ENCODE measurements around the gene ZNF606. TPM values are rescaled to one million over a fixed set of nuclear protein-coding genes. Genes with fewer than 3 reads are reported as not detected.

Gene ZNF606
- total RNA-seq, 1 donor from 2014 or later = 45.4 TPM

- no peak overlapping the region for H3K4me3 Mint-ChIP-seq
- H3K9me3 Mint-ChIP-seq = peaks cover 30% of the 10 kb centered on the region
- H3K27me3 Mint-ChIP-seq (ENCODE audit: low read depth) = peaks cover 2% of the 10 kb centered on the region
- DNase-seq (ENCODE audit: low spot score in 2 of 2, unreplicated experiment in 2 of 2) = no peak
- peaks cover 16% of the 10 kb centered on the region for H3K36me3 Mint-ChIP-seq
- H3K27ac Mint-ChIP-seq = no peak overlapping the region
- TF ChIP-seq CTCF (IDR thresholded peaks at IDR 0.05; ENCODE audit: unreplicated experiment) = no peak
- H3K4me1 Mint-ChIP-seq = peaks cover 2% of the 10 kb centered on the region
Measured at GRCh38 chr19:58037927-58038687, 35.5 kb upstream of the ZNF606 start.

GRCh38 chr19:58035863-58036262 is 33.2 kb upstream of the ZNF606 start:
- Mint-ChIP-seq H3K9me3 (peaks cover 19% of the 10 kb centered on the region), H3K36me3 (peaks cover 16% of the 10 kb centered on the region), H3K4me3 (peak overlapping the region; percentile 69), H3K27ac (no peak overlapping the region), H3K4me1 (peaks cover 2% of the 10 kb centered on the region), H3K27me3 (ENCODE audit: low read depth) (peaks cover 2% of the 10 kb centered on the region)
- no peak for TF ChIP-seq CTCF (IDR thresholded peaks at IDR 0.05; ENCODE audit: unreplicated experiment)
- DNase-seq (ENCODE audit: low spot score in 2 of 2, unreplicated experiment in 2 of 2) = no peak

GRCh38 chr19:58034477-58034793 is 31.8 kb upstream of the ZNF606 start:
- H3K4me1 Mint-ChIP-seq = peaks cover 2% of the 10 kb centered on the region
- H3K27ac Mint-ChIP-seq = no peak overlapping the region
- TF ChIP-seq CTCF (IDR thresholded peaks at IDR 0.05; ENCODE audit: unreplicated experiment) = no peak
- H3K36me3 Mint-ChIP-seq = peaks cover 16% of the 10 kb centered on the region
- H3K27me3 Mint-ChIP-seq (ENCODE audit: low read depth) = peaks cover 2% of the 10 kb centered on the region
- DNase-seq (ENCODE audit: low spot score in 2 of 2, unreplicated experiment in 2 of 2) = no peak
- peak overlapping the region; percentile 69 for H3K4me3 Mint-ChIP-seq
- peaks cover 18% of the 10 kb centered on the region for H3K9me3 Mint-ChIP-seq

GRCh38 chr19:58033741-58034476 is 31.3 kb upstream of the ZNF606 start, which contains the start of gene ZSCAN1:
TSS of gene ZSCAN1 (plus strand) at chr19:58034025. CDS start at chr19:58037837, 3,812 bp downstream.
- H3K27ac Mint-ChIP-seq = peak within 1 kb of the TSS; percentile 93
- peaks cover 20% of the 10 kb centered on the region for H3K9me3 Mint-ChIP-seq
- H3K4me3 Mint-ChIP-seq = peak within 1 kb of the TSS; percentile 69
- no peak for TF ChIP-seq CTCF (IDR thresholded peaks at IDR 0.05; ENCODE audit: unreplicated experiment)
- H3K36me3 Mint-ChIP-seq = peaks cover 16% of the 10 kb centered on the region
- peak; percentile 62 to 83 for DNase-seq (ENCODE audit: low spot score in 2 of 2, unreplicated experiment in 2 of 2)
- H3K27me3 Mint-ChIP-seq (ENCODE audit: low read depth) = peaks cover 2% of the 10 kb centered on the region
- H3K4me1 Mint-ChIP-seq = peaks cover 2% of the 10 kb centered on the region

- no peak overlapping the region for H3K27ac Mint-ChIP-seq
- no peak overlapping the region for H3K4me3 Mint-ChIP-seq
- H3K27me3 Mint-ChIP-seq (ENCODE audit: low read depth) = no peaks in the 10 kb centered on the region
- H3K36me3 Mint-ChIP-seq = peaks cover 5% of the 10 kb centered on the region
- no peak for TF ChIP-seq CTCF (IDR thresholded peaks at IDR 0.05; ENCODE audit: unreplicated experiment)
- DNase-seq (ENCODE audit: low spot score in 2 of 2, unreplicated experiment in 2 of 2) = no peak
- no peaks in the 10 kb centered on the region for H3K4me1 Mint-ChIP-seq
- peaks cover 36% of the 10 kb centered on the region for H3K9me3 Mint-ChIP-seq
Measured at GRCh38 chr19:58024661-58025060, 22.0 kb upstream of the ZNF606 start.
